ENCODE measurements around the gene FSD1L. TPM values are rescaled to one million over a fixed set of nuclear protein-coding genes. Genes with fewer than 3 reads are reported as not detected.

FSD1L gene
- total RNA-seq, 1 donor from 2014 or later, result 4.4 TPM

DNA sequence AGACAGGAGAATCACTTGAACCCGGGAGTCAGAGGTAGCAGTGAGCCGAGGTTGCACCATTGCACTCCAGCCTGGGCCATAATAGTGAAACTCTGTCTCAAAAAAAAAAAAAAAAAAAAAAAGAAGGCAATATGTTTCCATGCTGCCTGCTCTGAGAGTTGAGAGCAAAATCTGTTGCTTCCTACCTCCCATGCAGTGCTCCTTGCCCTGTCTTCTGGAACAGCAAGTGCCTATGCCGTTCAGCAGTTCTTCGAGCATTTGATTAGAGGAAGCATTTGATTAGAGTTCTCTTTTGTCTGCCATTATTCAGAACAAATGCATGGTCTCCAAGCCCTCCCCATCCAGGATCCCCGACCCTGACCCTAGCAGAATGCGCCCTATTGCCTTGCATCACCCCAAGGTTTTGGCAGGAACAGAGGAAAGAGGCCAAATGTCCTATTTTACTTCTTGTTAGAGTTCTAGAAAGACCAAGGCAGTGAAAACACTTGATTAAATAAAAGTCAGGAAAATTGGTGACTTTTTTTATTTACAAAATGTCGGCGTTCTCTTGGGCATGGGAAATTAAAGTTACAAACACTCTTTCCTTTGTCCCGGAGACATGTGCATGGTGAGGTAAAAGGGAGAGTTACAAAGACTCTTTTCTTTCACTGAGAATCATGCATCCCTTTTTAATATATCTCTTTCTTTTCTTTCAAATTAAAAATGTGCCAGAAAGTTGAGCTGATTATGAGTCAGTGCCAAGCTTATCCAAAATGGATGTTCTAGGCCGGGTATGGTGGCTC is 27.8 kb upstream of the FSD1L start:
- DNase-seq, result no peak
- no peaks in the 10 kb centered on the region for H3K9me3 Mint-ChIP-seq
- H3K27me3 Mint-ChIP-seq, result peaks cover 8% of the 10 kb centered on the region
- no peaks in the 10 kb centered on the region for H3K36me3 Mint-ChIP-seq (ENCODE audit: low read depth)
- peaks cover 11% of the 10 kb centered on the region for H3K4me1 Mint-ChIP-seq
- no peak overlapping the region for H3K27ac Mint-ChIP-seq
- intact Hi-C loops (cut with micrococcal nuclease), result loop anchor here (10.0 kb wide), 1 partner anchor 675 kb away; the partner anchor contains the start of gene NIPSNAP3A
- no peak overlapping the region for H3K4me3 Mint-ChIP-seq

DNA sequence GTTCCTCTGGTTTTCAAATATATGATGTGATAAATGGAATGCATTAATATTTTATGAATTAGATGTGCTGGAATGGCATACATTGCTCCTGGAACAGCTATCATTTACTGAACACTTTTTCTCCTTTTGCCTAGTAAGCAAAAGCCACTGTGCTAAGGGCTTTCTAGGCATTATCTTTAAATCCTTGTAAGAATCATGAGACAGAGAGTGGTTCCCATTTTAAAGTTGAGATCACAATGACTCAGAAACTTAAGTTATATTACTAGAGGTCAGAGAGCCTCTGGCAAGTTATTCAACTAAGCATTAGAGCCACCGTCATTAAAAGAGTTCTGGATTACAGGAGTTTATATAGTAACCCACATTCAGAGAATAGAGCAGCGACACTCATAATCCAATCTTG is 26.7 kb upstream of the FSD1L start:
- DNase-seq, result no peak
- Mint-ChIP-seq H3K27ac (no peak overlapping the region), H3K9me3 (no peaks in the 10 kb centered on the region), H3K36me3 (ENCODE audit: low read depth) (no peaks in the 10 kb centered on the region), H3K4me1 (peaks cover 9% of the 10 kb centered on the region), H3K4me3 (no peak overlapping the region), H3K27me3 (peaks cover 7% of the 10 kb centered on the region)
- intact Hi-C loops (cut with micrococcal nuclease), result no loop called here

DNA sequence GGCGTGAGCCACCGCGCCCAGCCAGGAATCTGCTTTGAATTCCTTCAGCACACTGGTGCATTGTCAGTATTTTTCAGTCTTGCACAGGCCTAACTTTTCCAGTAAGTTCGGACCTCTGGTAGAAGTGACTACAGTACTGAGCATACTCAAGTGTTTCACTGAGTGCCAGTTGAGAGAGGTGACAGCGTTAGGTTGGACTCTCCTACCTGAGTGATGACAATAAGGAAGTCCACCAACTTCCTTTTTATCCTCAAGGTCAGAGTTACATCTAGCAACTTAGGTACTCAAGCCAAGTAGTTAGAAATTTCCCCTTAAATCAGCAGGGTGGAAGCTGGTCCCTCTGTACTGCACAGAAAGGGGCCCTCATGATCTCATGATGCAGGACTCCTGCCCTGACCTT is 26.0 kb upstream of the FSD1L start:
- H3K36me3 Mint-ChIP-seq (ENCODE audit: low read depth), result no peaks in the 10 kb centered on the region
- peaks cover 2% of the 10 kb centered on the region for H3K4me1 Mint-ChIP-seq
- DNase-seq, result no peak
- peaks cover 7% of the 10 kb centered on the region for H3K27me3 Mint-ChIP-seq
- intact Hi-C loops (cut with micrococcal nuclease), result no loop called here
- H3K4me3 Mint-ChIP-seq, result no peak overlapping the region
- H3K9me3 Mint-ChIP-seq, result no peaks in the 10 kb centered on the region
- no peak overlapping the region for H3K27ac Mint-ChIP-seq

DNA sequence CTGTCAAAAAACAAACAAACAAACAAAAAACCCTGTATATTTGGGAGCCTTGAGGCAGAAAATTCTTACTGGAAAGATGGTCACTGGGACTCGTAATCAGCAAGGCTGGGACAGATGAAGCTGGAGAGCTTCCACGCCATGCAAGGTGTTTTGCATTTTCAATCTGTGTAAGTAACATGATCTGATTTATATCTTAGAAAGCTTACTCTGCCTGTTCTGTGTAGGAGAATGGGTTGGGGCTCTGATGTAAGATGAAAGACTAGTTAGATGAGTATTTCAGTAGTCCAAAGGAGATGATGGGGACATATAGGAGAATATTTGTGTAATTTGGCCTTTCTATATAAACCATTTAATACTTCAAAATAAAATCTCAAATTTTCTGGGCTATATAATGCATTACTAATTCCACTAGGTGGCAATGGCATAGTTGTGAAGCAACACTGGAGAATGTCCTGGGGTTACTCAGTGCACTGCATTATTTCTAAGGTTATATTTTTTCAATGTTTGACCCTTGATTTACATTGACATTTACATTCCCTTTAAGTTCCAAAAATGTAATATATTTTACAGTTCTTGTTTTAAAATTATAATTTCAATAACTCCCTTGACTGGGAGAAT is 21.9 kb upstream of the FSD1L start:
- H3K27me3 Mint-ChIP-seq, result peaks cover 10% of the 10 kb centered on the region
- H3K9me3 Mint-ChIP-seq, result no peaks in the 10 kb centered on the region
- intact Hi-C loops (cut with micrococcal nuclease), result loop anchor here (5.0 kb wide), 1 partner anchor 291 kb away; no protein-coding TSS in a partner anchor
- DNase-seq, result no peak
- H3K4me3 Mint-ChIP-seq, result no peak overlapping the region
- no peak overlapping the region for H3K27ac Mint-ChIP-seq
- no peaks in the 10 kb centered on the region for H3K4me1 Mint-ChIP-seq
- no peaks in the 10 kb centered on the region for H3K36me3 Mint-ChIP-seq (ENCODE audit: low read depth)

DNA sequence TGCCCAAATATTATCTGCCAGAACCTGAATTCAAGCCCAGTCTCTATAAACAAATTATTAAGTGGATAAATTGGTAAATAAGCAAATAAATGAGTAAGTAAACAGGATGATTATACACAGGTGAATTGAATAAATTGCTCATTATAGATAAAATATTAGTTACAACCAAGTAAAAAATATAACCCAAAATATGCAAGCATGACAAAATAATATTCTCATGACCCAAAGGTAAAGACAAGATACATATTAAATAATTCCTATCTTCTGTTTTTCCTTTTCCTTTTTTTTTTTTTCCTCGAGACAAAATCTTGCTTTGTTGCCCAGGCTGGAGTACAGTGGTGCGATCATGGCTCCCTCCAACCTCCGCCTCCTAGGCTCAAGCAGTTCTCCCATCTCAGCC is 21.2 kb upstream of the FSD1L start:
- no peak overlapping the region for H3K27ac Mint-ChIP-seq
- no peak overlapping the region for H3K4me3 Mint-ChIP-seq
- DNase-seq, result no peak
- intact Hi-C loops (cut with micrococcal nuclease), result loop anchor here (5.0 kb wide), 1 partner anchor 291 kb away; no protein-coding TSS in a partner anchor
- no peaks in the 10 kb centered on the region for H3K4me1 Mint-ChIP-seq
- no peaks in the 10 kb centered on the region for H3K36me3 Mint-ChIP-seq (ENCODE audit: low read depth)
- no peaks in the 10 kb centered on the region for H3K9me3 Mint-ChIP-seq
- peaks cover 9% of the 10 kb centered on the region for H3K27me3 Mint-ChIP-seq

DNA sequence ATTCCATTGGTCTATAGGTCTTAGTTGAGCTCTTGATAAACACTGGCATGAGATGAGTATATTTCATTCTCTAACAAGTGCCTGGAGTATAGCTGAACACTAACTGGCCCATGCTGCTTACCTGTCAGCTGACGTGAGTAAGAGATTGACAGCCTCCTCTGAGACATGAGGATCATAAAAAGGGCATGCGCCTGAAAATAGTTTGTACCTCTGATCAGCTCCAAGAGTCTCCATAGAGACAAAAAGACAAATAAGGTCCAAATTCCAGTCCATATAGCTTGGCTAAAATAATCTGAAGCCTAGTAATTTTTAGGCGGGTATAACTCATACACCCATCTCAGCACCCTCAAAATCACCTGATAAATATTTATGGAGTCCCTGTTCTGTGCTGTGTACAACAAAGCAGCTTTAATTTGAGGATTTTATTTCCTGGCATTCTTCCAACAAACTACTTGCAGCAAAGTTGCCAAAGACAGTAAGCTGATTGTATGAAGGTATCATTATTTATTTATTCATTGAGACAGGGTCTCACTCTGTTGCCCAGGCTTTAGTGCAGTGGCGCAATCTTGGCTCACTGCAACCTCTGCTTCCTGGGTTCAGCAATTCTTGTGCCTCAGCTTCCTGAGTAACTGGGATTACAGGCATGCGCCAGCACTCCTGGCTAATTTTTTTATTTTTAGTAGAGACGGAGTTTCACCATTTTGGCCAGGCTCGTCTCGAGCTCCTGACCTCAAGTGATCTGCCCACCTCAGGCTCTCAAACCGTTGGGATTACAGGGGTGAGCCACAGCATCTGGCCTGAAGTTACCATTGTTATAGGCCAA is 16.2 kb upstream of the FSD1L start:
- Mint-ChIP-seq H3K9me3 (no peaks in the 10 kb centered on the region), H3K4me1 (no peaks in the 10 kb centered on the region), H3K27ac (no peak overlapping the region), H3K36me3 (ENCODE audit: low read depth) (no peaks in the 10 kb centered on the region), H3K27me3 (peaks cover 8% of the 10 kb centered on the region), H3K4me3 (no peak overlapping the region)
- intact Hi-C loops (cut with micrococcal nuclease), result no loop called here
- DNase-seq, result no peak

DNA sequence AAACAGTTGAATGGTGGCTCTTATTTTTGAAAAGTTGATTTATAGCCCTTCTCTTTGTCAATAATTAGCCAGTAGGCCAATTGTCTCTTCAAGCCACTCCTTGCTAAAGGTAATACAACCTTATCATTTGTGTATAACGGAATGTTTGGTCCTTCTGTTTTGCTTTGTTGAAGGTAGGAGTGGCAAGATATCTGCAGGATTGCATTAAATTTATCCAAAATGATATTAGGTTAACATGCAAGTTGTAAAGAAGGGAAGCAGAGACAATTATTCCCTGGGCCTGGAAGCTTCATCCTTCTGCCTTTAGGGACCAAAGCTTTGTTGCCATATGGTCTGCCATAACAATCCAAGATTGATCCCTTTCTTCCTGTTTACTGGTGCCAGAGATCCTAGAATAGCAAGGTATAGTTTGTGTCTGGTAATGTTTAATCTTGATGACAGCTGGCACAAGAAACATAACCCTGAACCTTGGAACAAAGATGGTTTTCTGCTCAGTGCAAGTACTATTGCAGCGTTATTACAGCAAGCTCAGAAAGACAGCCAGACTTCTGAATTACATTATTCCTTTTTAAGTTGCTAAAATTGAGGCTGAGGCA is 15.5 kb upstream of the FSD1L start:
- intact Hi-C loops (cut with micrococcal nuclease), result no loop called here
- H3K36me3 Mint-ChIP-seq (ENCODE audit: low read depth), result no peaks in the 10 kb centered on the region
- H3K9me3 Mint-ChIP-seq, result no peaks in the 10 kb centered on the region
- no peaks in the 10 kb centered on the region for H3K4me1 Mint-ChIP-seq
- no peak for DNase-seq
- H3K27me3 Mint-ChIP-seq, result peaks cover 8% of the 10 kb centered on the region
- no peak overlapping the region for H3K27ac Mint-ChIP-seq
- no peak overlapping the region for H3K4me3 Mint-ChIP-seq

DNA sequence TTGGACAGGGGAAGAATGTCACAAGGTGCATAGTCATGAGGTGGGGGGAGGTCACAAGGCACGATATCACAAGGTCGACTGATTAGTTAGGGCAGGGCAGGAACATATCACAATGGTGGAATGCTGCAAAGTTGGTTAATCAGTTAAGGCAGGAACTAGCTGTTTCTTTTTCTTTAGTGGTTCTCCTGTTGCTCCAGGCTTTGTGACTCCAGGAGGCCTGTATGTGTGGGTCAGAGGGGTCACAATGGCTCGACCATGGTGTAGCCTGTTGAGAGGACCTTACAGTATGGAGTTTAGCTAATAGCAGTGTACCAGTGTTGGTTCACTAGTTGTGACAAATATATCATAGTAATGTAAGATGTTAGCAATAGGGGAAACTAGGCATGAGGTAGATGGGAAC is 12.4 kb upstream of the FSD1L start:
- no peak overlapping the region for H3K4me3 Mint-ChIP-seq
- intact Hi-C loops (cut with micrococcal nuclease), result no loop called here
- DNase-seq, result no peak
- H3K36me3 Mint-ChIP-seq (ENCODE audit: low read depth), result no peaks in the 10 kb centered on the region
- peaks cover 12% of the 10 kb centered on the region for H3K27me3 Mint-ChIP-seq
- H3K4me1 Mint-ChIP-seq, result no peaks in the 10 kb centered on the region
- no peak overlapping the region for H3K27ac Mint-ChIP-seq
- H3K9me3 Mint-ChIP-seq, result no peaks in the 10 kb centered on the region

DNA sequence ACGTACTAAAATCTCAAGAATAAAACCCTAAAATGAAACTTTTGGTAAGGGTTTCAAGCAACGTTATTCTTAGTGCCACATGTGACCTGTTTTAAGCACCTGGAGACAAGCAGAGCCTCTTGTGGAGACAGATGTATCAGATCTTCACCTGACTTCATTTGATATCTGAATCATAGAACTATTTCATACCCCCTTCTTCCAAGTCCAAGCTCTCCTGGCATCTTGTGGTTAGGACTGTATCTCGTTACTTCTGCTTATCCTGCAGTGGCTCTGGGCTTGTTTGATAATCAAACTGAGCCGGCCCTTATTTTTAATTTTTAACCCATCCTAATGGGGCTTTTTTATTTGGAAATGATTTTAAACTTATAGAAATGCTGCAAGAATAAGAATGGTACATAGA is 11.1 kb upstream of the FSD1L start:
- Mint-ChIP-seq H3K4me1 (no peaks in the 10 kb centered on the region), H3K27me3 (peaks cover 8% of the 10 kb centered on the region), H3K4me3 (no peak overlapping the region), H3K36me3 (ENCODE audit: low read depth) (no peaks in the 10 kb centered on the region), H3K27ac (no peak overlapping the region), H3K9me3 (no peaks in the 10 kb centered on the region)
- intact Hi-C loops (cut with micrococcal nuclease), result no loop called here
- no peak for DNase-seq

DNA sequence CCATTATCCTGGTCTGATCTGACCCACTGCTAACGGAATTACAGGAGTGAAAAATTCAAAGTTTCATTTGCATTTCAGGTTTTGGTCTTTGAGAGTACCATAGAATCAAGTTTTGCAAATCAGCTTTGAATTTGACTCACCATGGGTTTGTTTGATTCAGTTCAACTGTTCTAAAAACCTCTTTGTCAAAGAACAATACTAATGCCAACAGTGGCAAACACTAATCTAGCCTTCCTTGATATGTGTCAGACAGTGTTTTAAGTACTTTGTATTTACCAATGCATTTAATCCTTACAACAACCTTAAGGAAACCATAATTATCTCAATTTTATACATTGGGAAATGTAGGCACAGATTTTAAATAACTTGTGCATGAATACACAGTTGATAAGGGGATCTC is 10.1 kb upstream of the FSD1L start:
- Mint-ChIP-seq H3K4me3 (no peak overlapping the region), H3K27me3 (peaks cover 6% of the 10 kb centered on the region), H3K9me3 (no peaks in the 10 kb centered on the region), H3K27ac (no peak overlapping the region), H3K36me3 (ENCODE audit: low read depth) (no peaks in the 10 kb centered on the region), H3K4me1 (no peaks in the 10 kb centered on the region)
- intact Hi-C loops (cut with micrococcal nuclease), result no loop called here
- no peak for DNase-seq

DNA sequence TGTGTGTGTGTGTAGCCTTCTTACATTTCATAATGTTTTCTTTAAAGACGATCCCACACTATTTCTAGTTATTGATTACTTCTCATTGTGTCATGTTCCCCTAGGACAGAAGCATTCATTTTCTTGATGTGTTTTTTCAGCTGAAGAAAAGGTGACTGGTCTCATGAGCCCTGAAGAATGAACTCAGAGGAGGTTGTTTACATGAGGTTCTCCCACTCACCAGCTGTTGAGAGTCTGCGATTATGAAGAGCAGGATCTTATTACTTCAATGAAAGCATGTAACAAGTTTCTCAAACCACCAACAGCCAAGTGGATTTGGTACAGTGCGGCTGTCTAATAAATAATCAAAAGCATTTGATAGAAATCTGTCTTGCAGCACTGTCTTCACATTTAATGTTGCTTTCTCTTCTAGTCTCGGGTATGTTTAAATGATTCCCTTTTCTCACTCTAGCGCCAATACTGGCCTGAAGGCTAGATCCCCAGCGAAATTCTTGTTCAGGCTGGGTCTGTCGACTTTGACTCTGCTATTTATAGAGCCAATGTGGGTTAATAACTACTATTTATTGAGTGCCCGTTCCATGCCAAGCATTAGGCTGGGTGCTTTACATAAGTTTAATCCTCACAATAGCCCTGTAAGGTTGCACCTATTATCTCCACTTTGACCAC is 9.6 kb upstream of the FSD1L start:
- intact Hi-C loops (cut with micrococcal nuclease), result no loop called here
- H3K36me3 Mint-ChIP-seq (ENCODE audit: low read depth), result no peaks in the 10 kb centered on the region

DNA sequence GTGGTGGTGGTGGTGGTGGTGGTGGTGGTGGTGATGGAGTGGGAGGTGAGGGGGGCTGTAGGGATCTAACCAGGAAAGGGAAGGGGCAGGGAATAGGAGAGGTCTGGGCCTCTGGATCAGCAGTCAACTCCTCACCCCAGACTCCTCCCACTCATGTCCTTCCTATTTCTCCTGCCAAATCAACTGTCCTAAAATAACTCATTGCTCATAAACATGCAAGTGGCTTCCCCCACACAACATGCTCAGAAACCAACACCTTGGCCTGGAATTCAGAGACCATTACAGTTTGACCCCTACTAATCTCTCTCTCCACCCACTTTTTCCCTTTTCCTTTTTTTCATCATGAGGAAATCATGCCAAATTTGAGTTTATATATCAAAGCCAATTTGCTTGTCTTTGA is 8.4 kb upstream of the FSD1L start:
- no peaks in the 10 kb centered on the region for H3K9me3 Mint-ChIP-seq
- intact Hi-C loops (cut with micrococcal nuclease), result no loop called here
- H3K27me3 Mint-ChIP-seq, result peaks cover 6% of the 10 kb centered on the region
- peaks cover 3% of the 10 kb centered on the region for H3K4me1 Mint-ChIP-seq
- H3K36me3 Mint-ChIP-seq (ENCODE audit: low read depth), result no peaks in the 10 kb centered on the region
- H3K4me3 Mint-ChIP-seq, result no peak overlapping the region
- no peak overlapping the region for H3K27ac Mint-ChIP-seq
- DNase-seq, result no peak

More for the DNA sequence above, 9.6 kb upstream of the FSD1L start:
- Mint-ChIP-seq H3K9me3 (no peaks in the 10 kb centered on the region), H3K4me3 (no peak overlapping the region), H3K4me1 (no peaks in the 10 kb centered on the region), H3K27ac (no peak overlapping the region), H3K27me3 (peaks cover 6% of the 10 kb centered on the region)
- DNase-seq, result no peak

DNA sequence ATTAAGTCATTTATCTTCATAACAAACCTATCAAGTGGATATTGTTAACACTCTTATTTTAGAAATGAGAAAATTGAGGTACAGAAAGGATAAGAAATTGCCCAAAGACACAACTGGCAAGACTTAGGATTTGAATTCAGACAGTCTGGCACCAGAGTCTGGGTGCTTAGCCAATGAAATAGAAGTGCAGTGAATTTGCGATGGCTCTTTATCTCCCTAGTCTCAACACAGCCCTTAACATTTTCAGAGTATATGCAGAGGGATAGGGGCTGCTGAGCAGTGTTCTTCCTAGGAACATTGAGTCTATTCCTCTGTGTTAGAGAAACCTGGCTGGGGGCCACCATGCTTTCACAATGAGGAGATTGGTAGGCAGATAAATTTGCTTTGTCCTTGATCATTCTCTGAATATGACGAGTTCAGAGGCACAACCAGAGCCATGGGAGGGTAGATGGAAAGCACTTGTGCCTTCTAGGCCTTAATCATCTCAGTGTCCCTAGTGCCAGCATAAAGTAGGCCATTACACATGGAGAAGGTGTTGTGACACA is 6.1 kb upstream of the FSD1L start:
- Mint-ChIP-seq H3K4me3 (no peak overlapping the region), H3K36me3 (ENCODE audit: low read depth) (no peaks in the 10 kb centered on the region), H3K9me3 (no peaks in the 10 kb centered on the region), H3K27me3 (peaks cover 4% of the 10 kb centered on the region), H3K4me1 (peaks cover 3% of the 10 kb centered on the region), H3K27ac (no peak overlapping the region)
- no peak for DNase-seq
- intact Hi-C loops (cut with micrococcal nuclease), result loop anchor here (10.0 kb wide), 1 partner anchor 253 kb away; the partner anchor contains the start of gene TMEM38B
